HCT116 (cell line): Measurements from ENCODE around the gene KRT81. TPM values are rescaled to one million over a fixed set of nuclear protein-coding genes. Genes with fewer than 3 reads are reported as not detected.
A peak's percentile ranks its signal among the peaks of the same experiment; 100 is the strongest.

Experiments
- ATAC-seq: fragments of 200-7000 bp; cut with Tn5 transposase; 2 replicates; pipeline ENCODE4 v1.9.1; 2020; ENCODE audit warnings: mild to moderate bottlenecking, moderate library complexity
- BruUV-seq: library from RNA; stranded (reverse); fragments of 400-500 nt; replicated peaks from 2 replicates; lab custom pipeline; 2021; lab: Mats Ljungman, UMichigan
- CTCF ChIA-PET: fragments of 300-600 bp; sonication (Branson Sonifier 250); formaldehyde crosslinking; loops from one replicate; lab custom pipeline; 2021; ENCODE audit warnings: antibody characterized with exemption; lab: Charles Lee
- POLR2A ChIA-PET: fragments of 300-600, 350-600 bp; sonication (Branson Sonifier 250); formaldehyde crosslinking; loops from one replicate; lab custom pipeline; 2021; ENCODE audit warnings: antibody characterized with exemption; lab: Charles Lee
- RAD21 ChIA-PET, 2 experiments: fragments of 300-600 bp; sonication (Branson Sonifier 250); formaldehyde crosslinking; loops; one replicate each; lab custom pipeline; 2023; ENCODE audit warnings: low total read pairs in 2 of 2; ENCODE audit not compliant: uncharacterized antibody in 2 of 2, unreplicated experiment in 2 of 2, low non-redundant PET in 1 of 2; lab: Charles Lee
- DNase-seq: peaks from one replicate; pipeline ENCODE4 v3.0.0-alpha.2; 2010; ENCODE audit warnings: low read depth, low spot score
- H2AFZ ChIP-seq: fragments of 200-600 bp; shearing (Covaris generic), sonication (generic); 2 replicates; pipeline ENCODE4 v1.6.1; 2017; ENCODE audit warnings: low read depth, mixed run types, mixed read lengths, antibody characterized with exemption, low read length; ENCODE audit not compliant: poor library complexity, severe bottlenecking
- H3K27ac ChIP-seq: 2 replicates; pipeline ENCODE4 v1.5.1; 2012; ENCODE audit warnings: low read depth, low read length
- H3K27me3 ChIP-seq: fragments of 200-600 bp; sonication (generic); 2 replicates; pipeline ENCODE4 v1.6.1; 2016; ENCODE audit warnings: mixed run types, low read length, mixed read lengths; ENCODE audit not compliant: insufficient read depth
- H3K36me3 ChIP-seq, 2 experiments: fragments of 200-500 bp in 1 of 2; fragments of 200-600 bp in 1 of 2; sonication (Bioruptor generic) in 1 of 2; sonication (generic) in 1 of 2; 2 replicates each; pipeline versions ENCODE4 v1.5.1 to v1.6.1; 2014 to 2016; ENCODE audit warnings: low read length in 2 of 2, inconsistent platforms in 1 of 2, mixed read lengths in 1 of 2, mixed run types in 1 of 2; ENCODE audit not compliant: insufficient read depth in 2 of 2, control insufficient read depth in 1 of 2
- H3K4me1 ChIP-seq, 2 experiments: fragments of 200-600 bp in 1 of 2; sonication (generic) in 1 of 2; 2 replicates each; pipeline versions ENCODE4 v1.5.1 to v1.6.1; 2012 to 2017; ENCODE audit warnings: low read length in 2 of 2, inconsistent platforms in 1 of 2, mild to moderate bottlenecking in 1 of 2, mixed read lengths in 1 of 2, mixed run types in 1 of 2, moderate library complexity in 1 of 2; ENCODE audit not compliant: insufficient read depth in 2 of 2, control insufficient read depth in 1 of 2
- H3K4me2 ChIP-seq: fragments of 200-600 bp; sonication (generic); 2 replicates; pipeline ENCODE4 v1.6.1; 2017; ENCODE audit warnings: mixed run types, low read length, mixed read lengths
- H3K4me3 ChIP-seq, 2 experiments: fragments of 200-600 bp in 1 of 2; sonication (generic) in 1 of 2; replicated peaks in 1 of 2; 2 replicates each; pipeline ENCODE4 v1.5.1; 2011 to 2016; ENCODE audit warnings: low read length in 2 of 2, control low read depth in 1 of 2, low read depth in 1 of 2, mild to moderate bottlenecking in 1 of 2, mixed read lengths in 1 of 2, mixed run types in 1 of 2
- H3K79me2 ChIP-seq: fragments of 200-600 bp; sonication (generic); 2 replicates; pipeline ENCODE4 v1.6.1; 2017; ENCODE audit warnings: mild to moderate bottlenecking, mixed run types, low read length, moderate library complexity, mixed read lengths; ENCODE audit not compliant: insufficient read depth
- H3K9ac ChIP-seq: fragments of 200-600 bp; sonication (generic); 2 replicates; pipeline ENCODE4 v1.6.1; 2016; ENCODE audit warnings: low read length, mixed read lengths
- H3K9me2 ChIP-seq: fragments of 200-600 bp; sonication (generic), shearing (Covaris generic); 2 replicates; pipeline ENCODE4 v1.6.1; 2017; ENCODE audit warnings: mixed run types, mild to moderate bottlenecking, moderate library complexity; ENCODE audit not compliant: insufficient read depth
- H3K9me3 ChIP-seq, 2 experiments: fragments of 200-500 bp in 1 of 2; fragments of 200-600 bp in 1 of 2; sonication (Bioruptor generic) in 1 of 2; sonication (generic) in 1 of 2; 2 replicates each; pipeline ENCODE4 v1.6.1; 2014 to 2017; ENCODE audit warnings: low read length in 2 of 2, mixed read lengths in 2 of 2, inconsistent platforms in 1 of 2, low read depth in 1 of 2, mild to moderate bottlenecking in 1 of 2, mixed run types in 1 of 2, moderate library complexity in 1 of 2; ENCODE audit not compliant: control insufficient read depth in 1 of 2, insufficient read depth in 1 of 2
- H4K20me1 ChIP-seq: fragments of 200-600 bp; sonication (generic), shearing (Covaris generic); 2 replicates; pipeline ENCODE4 v1.6.1; 2017; ENCODE audit warnings: mixed run types, mild to moderate bottlenecking, moderate library complexity; ENCODE audit not compliant: insufficient read depth
- CEBPB ChIP-seq: IDR thresholded peaks from 2 replicates; pipeline ENCODE4 v1.6.1; 2012; ENCODE audit warnings: low read depth
- EGR1 ChIP-seq: IDR thresholded peaks from 2 replicates; pipeline ENCODE4 v1.6.1; 2012; ENCODE audit warnings: low read depth
- ELF1 ChIP-seq: IDR thresholded peaks from 2 replicates; pipeline ENCODE4 v1.6.1; 2012; ENCODE audit warnings: low read depth, borderline replicate concordance
- EZH2 ChIP-seq: fragments of 200-600 bp; sonication (generic); IDR thresholded peaks from 2 replicates; pipeline ENCODE4 v1.6.1; 2017; ENCODE audit warnings: antibody characterized with exemption, mixed run types
- FOSL1 ChIP-seq: IDR thresholded peaks from 2 replicates; pipeline ENCODE4 v1.6.1; 2012; ENCODE audit warnings: low read depth
- JUND ChIP-seq: IDR thresholded peaks from 2 replicates; pipeline ENCODE4 v1.6.1; 2012
- POLR2A ChIP-seq: IDR thresholded peaks from 2 replicates; pipeline ENCODE4 v1.7.0; 2011; ENCODE audit warnings: borderline replicate concordance; ENCODE audit not compliant: insufficient read depth, insufficient read length; ENCODE audit errors: extremely low read depth
- POLR2AphosphoS5 ChIP-seq: IDR thresholded peaks from 2 replicates; pipeline ENCODE4 v1.6.1; 2011; ENCODE audit warnings: mild to moderate bottlenecking, low read depth, low read length, moderate library complexity
- SP1 ChIP-seq: IDR thresholded peaks from 2 replicates; pipeline ENCODE4 v1.6.1; 2012; ENCODE audit warnings: low read depth
- ZFX ChIP-seq: fragments of 450-650 bp; IDR thresholded peaks from 2 replicates; pipeline ENCODE4 v1.6.1; 2017
- ZNF274 ChIP-seq: fragments of 200-500 bp; sonication (Bioruptor generic); IDR thresholded peaks from 2 replicates; pipeline ENCODE4 v1.6.1; 2014; ENCODE audit warnings: mild to moderate bottlenecking, low read depth, low read length, inconsistent platforms
- intact Hi-C: fragments of 100-400 bp; cut with micrococcal nuclease; formaldehyde crosslinking; loops from 2 replicates; pipeline ENCODE4 v1.10.0; 2022
- total RNA-seq: library from RNA; stranded (reverse); gene quantifications from one replicate; pipeline ENCODE4 v1.2.1, GENCODE V29; 2021; ENCODE audit not compliant: unreplicated experiment
- TF ChIP-seq, protein P1 (sequence below): IDR thresholded peaks from 2 replicates; pipeline ENCODE4 v1.6.1; 2012
- TF ChIP-seq, protein P2 (sequence below), 3 experiments: fragments of 200-600 bp in 1 of 3; sonication (generic) in 1 of 3; IDR thresholded peaks in 2 of 3; conservative IDR thresholded peaks in 1 of 3; 2 replicates each; pipeline ENCODE4 v1.5.1; 2012 to 2017; ENCODE audit warnings: low read depth in 2 of 3, low read length in 2 of 3, antibody characterized with exemption in 1 of 3, borderline replicate concordance in 1 of 3, control low read depth in 1 of 3, mild to moderate bottlenecking in 1 of 3, mixed read lengths in 1 of 3, mixed run types in 1 of 3, moderate library complexity in 1 of 3; ENCODE audit not compliant: insufficient read depth in 1 of 3

KRT81 gene
- total RNA-seq, 1 experiment from 2014 or later, result 0.84 TPM

DNA sequence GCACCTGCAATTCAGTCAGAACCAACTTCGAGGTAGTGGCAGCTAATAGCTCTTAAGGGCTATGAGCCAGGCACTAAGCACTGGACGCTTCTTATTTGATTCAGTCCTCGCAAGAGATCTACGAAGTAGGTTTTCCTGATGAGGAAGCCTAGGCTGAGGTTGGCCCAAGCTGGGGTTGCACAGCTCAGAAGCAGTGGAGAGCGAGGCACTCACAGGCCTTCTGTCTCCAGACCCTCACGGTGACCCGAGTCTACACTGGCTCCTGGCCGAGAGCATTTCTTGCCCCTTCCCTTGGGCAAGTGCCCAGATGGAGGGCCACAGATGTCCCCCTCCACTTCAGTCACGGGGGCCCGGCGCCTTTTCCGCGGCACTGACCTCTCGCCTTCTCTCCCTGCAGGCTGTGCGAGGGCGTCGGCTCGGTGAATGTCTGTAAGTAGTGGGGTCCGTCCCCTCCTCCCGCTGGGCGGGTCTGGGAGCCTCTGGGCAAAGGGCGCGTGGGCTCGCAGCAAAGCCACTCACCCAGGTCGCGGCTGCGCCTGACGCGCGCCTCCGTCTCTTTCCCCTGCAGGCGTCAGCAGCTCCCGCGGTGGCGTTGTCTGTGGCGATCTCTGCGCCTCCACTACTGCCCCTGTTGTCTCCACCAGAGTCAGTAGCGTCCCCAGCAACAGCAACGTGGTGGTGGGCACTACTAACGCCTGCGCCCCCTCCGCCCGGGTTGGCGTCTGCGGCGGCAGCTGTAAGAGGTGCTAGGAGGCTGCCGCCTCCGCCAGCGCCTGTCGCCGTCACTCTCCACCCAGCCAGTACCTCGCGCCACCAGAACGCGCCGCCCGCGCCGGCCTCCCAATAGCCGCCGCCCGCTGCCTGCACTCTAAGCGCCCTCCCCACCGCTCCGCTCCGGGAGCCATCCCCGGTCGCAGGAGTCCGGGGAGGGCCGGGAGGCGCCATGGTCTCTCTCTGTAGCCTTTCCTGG is 16.8 kb upstream of the KRT81 start (continued):
- no peak for TF ChIP-seq CEBPB
- TF ChIP-seq EGR1, result no peak
- TF ChIP-seq POLR2AphosphoS5, result peak; percentile 66
- no peak for TF ChIP-seq POLR2A
- TF ChIP-seq, protein P1, sequence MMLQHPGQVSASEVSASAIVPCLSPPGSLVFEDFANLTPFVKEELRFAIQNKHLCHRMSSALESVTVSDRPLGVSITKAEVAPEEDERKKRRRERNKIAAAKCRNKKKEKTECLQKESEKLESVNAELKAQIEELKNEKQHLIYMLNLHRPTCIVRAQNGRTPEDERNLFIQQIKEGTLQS, result no peak
- TF ChIP-seq SP1, result no peak
- TF ChIP-seq JUND, result no peak

GRCh38 chr12:52306731-52307130 is 15.4 kb upstream of the KRT81 start:
- no peaks in the 10 kb centered on the region for H3K36me3 ChIP-seq
- H3K27me3 ChIP-seq, result no peaks in the 10 kb centered on the region
- TF ChIP-seq JUND, result no peak
- no peak for TF ChIP-seq ELF1
- no peak for TF ChIP-seq EZH2
- TF ChIP-seq, protein P1, result no peak
- TF ChIP-seq ZNF274, result no peak
- TF ChIP-seq, protein P2, sequence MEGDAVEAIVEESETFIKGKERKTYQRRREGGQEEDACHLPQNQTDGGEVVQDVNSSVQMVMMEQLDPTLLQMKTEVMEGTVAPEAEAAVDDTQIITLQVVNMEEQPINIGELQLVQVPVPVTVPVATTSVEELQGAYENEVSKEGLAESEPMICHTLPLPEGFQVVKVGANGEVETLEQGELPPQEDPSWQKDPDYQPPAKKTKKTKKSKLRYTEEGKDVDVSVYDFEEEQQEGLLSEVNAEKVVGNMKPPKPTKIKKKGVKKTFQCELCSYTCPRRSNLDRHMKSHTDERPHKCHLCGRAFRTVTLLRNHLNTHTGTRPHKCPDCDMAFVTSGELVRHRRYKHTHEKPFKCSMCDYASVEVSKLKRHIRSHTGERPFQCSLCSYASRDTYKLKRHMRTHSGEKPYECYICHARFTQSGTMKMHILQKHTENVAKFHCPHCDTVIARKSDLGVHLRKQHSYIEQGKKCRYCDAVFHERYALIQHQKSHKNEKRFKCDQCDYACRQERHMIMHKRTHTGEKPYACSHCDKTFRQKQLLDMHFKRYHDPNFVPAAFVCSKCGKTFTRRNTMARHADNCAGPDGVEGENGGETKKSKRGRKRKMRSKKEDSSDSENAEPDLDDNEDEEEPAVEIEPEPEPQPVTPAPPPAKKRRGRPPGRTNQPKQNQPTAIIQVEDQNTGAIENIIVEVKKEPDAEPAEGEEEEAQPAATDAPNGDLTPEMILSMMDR (IDR thresholded peaks at IDR 0.05 in 2 of 3, conservative IDR thresholded peaks at IDR 0.05 in 1 of 3; ENCODE audit: borderline replicate concordance in 1 of 3, insufficient read depth in 1 of 3, low read depth in 2 of 3, low read length in 2 of 3), result no peak
- TF ChIP-seq SP1, result no peak
- TF ChIP-seq ZFX, result no peak
- no peak for TF ChIP-seq FOSL1
- H3K79me2 ChIP-seq, result no peaks in the 10 kb centered on the region
- H3K4me3 ChIP-seq, result no peak overlapping the region
- no peaks in the 10 kb centered on the region for H3K9me3 ChIP-seq
- ChIA-PET CTCF (interaction anchor here (1.0 to 2.3 kb wide), 12 partner anchors 12 to 229 kb away, joined by 3 to 16 read pairs (median 6); no protein-coding TSS in a partner anchor), RAD21 (interaction anchor here (1.2 to 2.4 kb wide), 2 partner anchors 158 to 163 kb away, joined by 3 to 5 read pairs; no protein-coding TSS in a partner anchor), POLR2A (interaction anchor here (0.7 to 2.4 kb wide), 3 partner anchors 20 to 644 kb away, joined by 3 to 16 read pairs (median 3); no protein-coding TSS in a partner anchor)
- no peak overlapping the region for H3K4me2 ChIP-seq
- ATAC-seq, result no peak
- DNase-seq, result no peak
- no peak overlapping the region for H3K9ac ChIP-seq
- no peak overlapping the region for H3K27ac ChIP-seq
- no peak overlapping the region for H2AFZ ChIP-seq
- H3K9me2 ChIP-seq, result no peaks in the 10 kb centered on the region
- peaks cover 10 to 32% of the 10 kb centered on the region in 2 experiments for H3K4me1 ChIP-seq
- TSS peak; percentile 55 for BruUV-seq
- no peaks in the 10 kb centered on the region for H4K20me1 ChIP-seq
- intact Hi-C loops, result no loop called here
